Stimulated activated CD8-positive, alpha-beta memory T cell treated with anti-CD3 and anti-CD28 coated beads, Interleukin-7, amount 100 ng/mL, for 4 hours (primary cell): ENCODE measurements around the gene POC1A.
"Not testable (repeated sequence)": the region's sequence is repeated elsewhere in the genome, so short reads cannot be mapped to it uniquely, and the experiment has no call there.

Experiments used
- DNase-seq, 2 donors: peaks; one replicate each; pipeline ENCODE4 v3.0.0-alpha.2; 2020; ENCODE audit warnings: low read depth in 2 of 2

The POC1A gene

GRCh38 chr3:52183786-52184445, 29.7 kb upstream of the POC1A start:
- no peak for DNase-seq

GRCh38 chr3:52182691-52183090, 28.5 kb upstream of the POC1A start:
- DNase-seq: no peak

GRCh38 chr3:52182196-52182595, 28.0 kb upstream of the POC1A start:
- DNase-seq: no peak

- DNase-seq: no peak
These were observed 27.3 kb upstream of the POC1A start for GRCh38 chr3:52181543-52181942.

GRCh38 chr3:52178537-52178936, 24.3 kb upstream of the POC1A start:
- no peak for DNase-seq

- not testable (repeated sequence) for DNase-seq
These were observed 23.9 kb upstream of the POC1A start for GRCh38 chr3:52178126-52178525.

- DNase-seq: no peak
These were observed 23.4 kb upstream of the POC1A start for GRCh38 chr3:52177701-52178042.

- no peak for DNase-seq
These were observed 22.9 kb upstream of the POC1A start for GRCh38 chr3:52176951-52177700.

- DNase-seq: no peak
These were observed 22.0 kb upstream of the POC1A start for GRCh38 chr3:52176180-52176752.

GRCh38 chr3:52175416-52176179, 21.4 kb upstream of the POC1A start:
- DNase-seq: no peak

- DNase-seq: no peak
These were observed 20.7 kb upstream of the POC1A start for GRCh38 chr3:52174896-52175295.

GRCh38 chr3:52173101-52173500, 18.9 kb upstream of the POC1A start:
- no peak for DNase-seq

GRCh38 chr3:52172262-52172757, 18.1 kb upstream of the POC1A start:
- no peak for DNase-seq

- DNase-seq: no peak
These were observed 17.5 kb upstream of the POC1A start for GRCh38 chr3:52171514-52172261.

- not testable (repeated sequence) for DNase-seq
These were observed 16.0 kb upstream of the POC1A start for GRCh38 chr3:52170217-52170616.

GRCh38 chr3:52167240-52167639, 13.0 kb upstream of the POC1A start:
- DNase-seq: no peak

GRCh38 chr3:52162250-52162872, 8.1 kb upstream of the POC1A start:
- no peak for DNase-seq

GRCh38 chr3:52159503-52159902, 5.3 kb upstream of the POC1A start:
- no peak for DNase-seq

- DNase-seq: no peak
These were observed 1.7 kb upstream of the POC1A start for GRCh38 chr3:52155912-52156311.

GRCh38 chr3:52153389-52154096, 680 bp downstream of the POC1A start:
- no peak for DNase-seq
